Choroid plexus epithelial cell (primary cell): ENCODE results near the gene KTN1.

Source experiments
- DNase-seq: peaks from one replicate; pipeline ENCODE4 v3.0.0-alpha.2; 2010; ENCODE audit warnings: low read depth
- H3K4me3 ChIP-seq: 2 replicates; pipeline ENCODE4 v1.5.1; 2011; ENCODE audit warnings: low read depth, mild to moderate bottlenecking, control low read depth, low read length, moderate library complexity
- TF ChIP-seq, protein P1 (sequence below): conservative IDR thresholded peaks from 2 replicates; pipeline ENCODE4 v1.5.1; 2011; ENCODE audit warnings: low read depth, mild to moderate bottlenecking, control low read depth, inconsistent platforms, low read length, moderate library complexity

Gene KTN1

DNA sequence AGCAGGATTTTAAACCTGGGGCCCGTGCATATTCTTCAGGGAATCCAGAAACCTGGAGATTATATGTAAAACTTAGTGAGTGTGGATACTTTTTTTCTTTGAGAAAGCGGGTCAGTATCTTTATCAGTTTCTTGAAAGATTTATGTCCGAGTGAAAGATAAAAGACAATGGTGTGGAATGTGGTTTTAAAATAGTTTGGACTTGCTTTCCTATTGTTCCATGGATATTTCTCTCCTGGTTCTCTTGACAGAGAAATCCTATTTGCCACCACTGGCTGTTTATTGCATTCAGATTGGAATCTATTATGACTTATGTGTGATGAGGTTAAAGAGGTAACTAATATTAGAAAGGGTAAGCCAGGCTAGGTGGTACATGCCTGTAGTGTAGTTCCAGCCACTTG is 27.4 kb downstream of the KTN1 start:
- no peak overlapping the region for H3K4me3 ChIP-seq
- no peak for DNase-seq
- TF ChIP-seq, protein P1, sequence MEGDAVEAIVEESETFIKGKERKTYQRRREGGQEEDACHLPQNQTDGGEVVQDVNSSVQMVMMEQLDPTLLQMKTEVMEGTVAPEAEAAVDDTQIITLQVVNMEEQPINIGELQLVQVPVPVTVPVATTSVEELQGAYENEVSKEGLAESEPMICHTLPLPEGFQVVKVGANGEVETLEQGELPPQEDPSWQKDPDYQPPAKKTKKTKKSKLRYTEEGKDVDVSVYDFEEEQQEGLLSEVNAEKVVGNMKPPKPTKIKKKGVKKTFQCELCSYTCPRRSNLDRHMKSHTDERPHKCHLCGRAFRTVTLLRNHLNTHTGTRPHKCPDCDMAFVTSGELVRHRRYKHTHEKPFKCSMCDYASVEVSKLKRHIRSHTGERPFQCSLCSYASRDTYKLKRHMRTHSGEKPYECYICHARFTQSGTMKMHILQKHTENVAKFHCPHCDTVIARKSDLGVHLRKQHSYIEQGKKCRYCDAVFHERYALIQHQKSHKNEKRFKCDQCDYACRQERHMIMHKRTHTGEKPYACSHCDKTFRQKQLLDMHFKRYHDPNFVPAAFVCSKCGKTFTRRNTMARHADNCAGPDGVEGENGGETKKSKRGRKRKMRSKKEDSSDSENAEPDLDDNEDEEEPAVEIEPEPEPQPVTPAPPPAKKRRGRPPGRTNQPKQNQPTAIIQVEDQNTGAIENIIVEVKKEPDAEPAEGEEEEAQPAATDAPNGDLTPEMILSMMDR = no peak

DNA sequence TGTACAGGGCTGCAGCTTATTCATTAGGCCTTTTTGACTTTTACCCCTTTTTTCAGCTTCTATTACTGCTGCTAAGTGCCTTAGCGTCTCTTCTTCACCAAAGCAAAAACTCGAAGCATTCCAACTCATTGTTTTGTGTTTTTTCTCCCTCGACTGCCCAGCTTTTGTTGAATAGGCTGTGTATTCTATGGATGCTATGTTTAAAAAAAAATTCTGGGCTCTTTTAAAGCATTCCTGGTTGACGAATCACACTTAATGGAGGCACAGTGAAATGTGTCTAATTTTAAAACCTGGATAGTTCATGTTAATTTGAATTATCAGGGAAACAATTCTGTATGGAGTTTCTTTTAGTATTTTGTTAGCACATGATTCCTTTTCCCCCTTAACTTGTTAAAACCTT is 29.7 kb downstream of the KTN1 start:
- H3K4me3 ChIP-seq = no peak overlapping the region
- peak; percentile 58 for DNase-seq
- TF ChIP-seq, protein P1 = no peak

GRCh38 chr14:55610713-55611370 is 30.8 kb downstream of the KTN1 start:
- no peak overlapping the region for H3K4me3 ChIP-seq
- TF ChIP-seq, protein P1 = no peak
- DNase-seq = no peak

- TF ChIP-seq, protein P1 = no peak
- no peak for DNase-seq
- H3K4me3 ChIP-seq = no peak overlapping the region
Measured at GRCh38 chr14:55611859-55612258, 31.9 kb downstream of the KTN1 start.

GRCh38 chr14:55614304-55614703 is 34.3 kb downstream of the KTN1 start:
- DNase-seq = no peak
- TF ChIP-seq, protein P1 = no peak

GRCh38 chr14:55620277-55620676 is 40.3 kb downstream of the KTN1 start:
- DNase-seq = no peak
- TF ChIP-seq, protein P1 = no peak
- no peak overlapping the region for H3K4me3 ChIP-seq

More at GRCh38 chr14:55614304-55614703, 34.3 kb downstream of the KTN1 start:
- H3K4me3 ChIP-seq = no peak overlapping the region

GRCh38 chr14:55620981-55621380 is 41.0 kb downstream of the KTN1 start:
- no peak for DNase-seq
- TF ChIP-seq, protein P1 = no peak
- H3K4me3 ChIP-seq = no peak overlapping the region
